ENCODE measurements around the gene CDHR4. TPM values are rescaled to one million over a fixed set of nuclear protein-coding genes. Genes with fewer than 3 reads are reported as not detected.

Gene CDHR4
- total RNA-seq, 1 donor from 2014 or later: not detected

GRCh38 chr3:49807431-49808114 is 7.9 kb upstream of the CDHR4 start:
- peaks cover 45% of the 10 kb centered on the region for H3K4me1 Mint-ChIP-seq
- H3K27me3 Mint-ChIP-seq: peaks cover 3% of the 10 kb centered on the region
- H3K9me3 Mint-ChIP-seq: no peaks in the 10 kb centered on the region
- H3K4me3 Mint-ChIP-seq: no peak overlapping the region
- peaks cover 24% of the 10 kb centered on the region for H3K36me3 Mint-ChIP-seq (ENCODE audit: low read depth)
- intact Hi-C loops (cut with micrococcal nuclease): no loop called here
- no peak for DNase-seq
- no peak overlapping the region for H3K27ac Mint-ChIP-seq

- no peak for DNase-seq
- Mint-ChIP-seq H3K36me3 (ENCODE audit: low read depth) (peaks cover 21% of the 10 kb centered on the region), H3K27ac (no peak overlapping the region), H3K4me1 (peaks cover 45% of the 10 kb centered on the region), H3K4me3 (peak overlapping the region; percentile 7), H3K9me3 (no peaks in the 10 kb centered on the region), H3K27me3 (peaks cover 8% of the 10 kb centered on the region)
- intact Hi-C loops (cut with micrococcal nuclease): no loop called here
These were observed 7.2 kb upstream of the CDHR4 start for GRCh38 chr3:49806850-49807249.

GRCh38 chr3:49805897-49806701 is 6.4 kb upstream of the CDHR4 start:
- no peak for DNase-seq
- Mint-ChIP-seq H3K27me3 (peaks cover 16% of the 10 kb centered on the region), H3K36me3 (ENCODE audit: low read depth) (peaks cover 15% of the 10 kb centered on the region), H3K4me3 (peak overlapping the region; percentile 7), H3K4me1 (peaks cover 44% of the 10 kb centered on the region), H3K9me3 (no peaks in the 10 kb centered on the region), H3K27ac (peak overlapping the region; percentile 37)
- intact Hi-C loops (cut with micrococcal nuclease): no loop called here

- H3K4me3 Mint-ChIP-seq: no peak overlapping the region
These were observed 5.7 kb upstream of the CDHR4 start for GRCh38 chr3:49805367-49805782.

GRCh38 chr3:49804141-49805041 is 4.7 kb upstream of the CDHR4 start:
- peaks cover 18% of the 10 kb centered on the region for H3K27me3 Mint-ChIP-seq
- H3K27ac Mint-ChIP-seq: peak overlapping the region; percentile 26
- peak overlapping the region; percentile 80 for H3K4me3 Mint-ChIP-seq
- no peak for DNase-seq
- intact Hi-C loops (cut with micrococcal nuclease): loop anchor here (5.0 kb wide), 2 partner anchors 53 to 283 kb away; partner anchors contain the start of genes RBM5 and TRAIP
- H3K36me3 Mint-ChIP-seq (ENCODE audit: low read depth): peaks cover 5% of the 10 kb centered on the region
- H3K4me1 Mint-ChIP-seq: peaks cover 40% of the 10 kb centered on the region
- no peaks in the 10 kb centered on the region for H3K9me3 Mint-ChIP-seq

More at GRCh38 chr3:49805367-49805782, 5.7 kb upstream of the CDHR4 start:
- peaks cover 40% of the 10 kb centered on the region for H3K4me1 Mint-ChIP-seq
- peak overlapping the region; percentile 45 for H3K27ac Mint-ChIP-seq
- intact Hi-C loops (cut with micrococcal nuclease): no loop called here
- H3K9me3 Mint-ChIP-seq: no peaks in the 10 kb centered on the region
- peaks cover 13% of the 10 kb centered on the region for H3K36me3 Mint-ChIP-seq (ENCODE audit: low read depth)
- H3K27me3 Mint-ChIP-seq: peaks cover 18% of the 10 kb centered on the region
- DNase-seq: no peak

- H3K4me1 Mint-ChIP-seq: peaks cover 40% of the 10 kb centered on the region
- peak overlapping the region; percentile 80 for H3K4me3 Mint-ChIP-seq
- intact Hi-C loops (cut with micrococcal nuclease): loop anchor here (5.0 kb wide), 2 partner anchors 54 to 284 kb away; partner anchors contain the start of genes RBM5 and TRAIP
- DNase-seq: no peak
- no peaks in the 10 kb centered on the region for H3K9me3 Mint-ChIP-seq
- peak overlapping the region; percentile 26 for H3K27ac Mint-ChIP-seq
- H3K36me3 Mint-ChIP-seq (ENCODE audit: low read depth): peaks cover 5% of the 10 kb centered on the region
- peaks cover 20% of the 10 kb centered on the region for H3K27me3 Mint-ChIP-seq
These were observed 3.9 kb upstream of the CDHR4 start for GRCh38 chr3:49803465-49804140.

GRCh38 chr3:49802719-49803464 is 3.2 kb upstream of the CDHR4 start, which contains the start of gene INKA1:
Gene INKA1, plus strand, starts transcription at chr3:49803261. Its CDS starts 132 bp downstream, at chr3:49803393.
- DNase-seq: peak; percentile 97
- Mint-ChIP-seq H3K27me3 (peaks cover 20% of the 10 kb centered on the region), H3K36me3 (ENCODE audit: low read depth) (peaks cover 4% of the 10 kb centered on the region), H3K4me1 (peaks cover 35% of the 10 kb centered on the region), H3K4me3 (peak within 1 kb of the TSS; percentile 80), H3K27ac (peak within 1 kb of the TSS; percentile 35), H3K9me3 (no peaks in the 10 kb centered on the region)
- intact Hi-C loops (cut with micrococcal nuclease): loop anchor here (1.0 to 5.0 kb wide), 6 partner anchors 10 to 284 kb away; partner anchors contain the start of genes IP6K1, RBM5, TRAIP and UBA7

- Mint-ChIP-seq H3K4me1 (peaks cover 19% of the 10 kb centered on the region), H3K27me3 (peaks cover 20% of the 10 kb centered on the region), H3K27ac (no peak overlapping the region), H3K9me3 (no peaks in the 10 kb centered on the region), H3K36me3 (ENCODE audit: low read depth) (peaks cover 2% of the 10 kb centered on the region), H3K4me3 (no peak overlapping the region)
- no peak for DNase-seq
- intact Hi-C loops (cut with micrococcal nuclease): loop anchor here (5.0 kb wide), 2 partner anchors 56 to 286 kb away; partner anchors contain the start of genes RBM5 and TRAIP
These were observed 1.5 kb upstream of the CDHR4 start for GRCh38 chr3:49801160-49801559.

GRCh38 chr3:49799105-49799504 is 568 bp downstream of the CDHR4 start:
- Mint-ChIP-seq H3K27me3 (peaks cover 22% of the 10 kb centered on the region), H3K27ac (no peak overlapping the region), H3K36me3 (ENCODE audit: low read depth) (no peaks in the 10 kb centered on the region), H3K9me3 (no peaks in the 10 kb centered on the region), H3K4me3 (no peak overlapping the region), H3K4me1 (peaks cover 12% of the 10 kb centered on the region)
- intact Hi-C loops (cut with micrococcal nuclease): no loop called here
- DNase-seq: no peak

GRCh38 chr3:49794926-49795905 is 4.5 kb downstream of the CDHR4 start:
- no peaks in the 10 kb centered on the region for H3K9me3 Mint-ChIP-seq
- no peak overlapping the region for H3K4me3 Mint-ChIP-seq
- DNase-seq: no peak
- intact Hi-C loops (cut with micrococcal nuclease): no loop called here
- H3K27me3 Mint-ChIP-seq: peaks cover 9% of the 10 kb centered on the region
- H3K36me3 Mint-ChIP-seq (ENCODE audit: low read depth): no peaks in the 10 kb centered on the region
- H3K27ac Mint-ChIP-seq: no peak overlapping the region
- H3K4me1 Mint-ChIP-seq: peaks cover 2% of the 10 kb centered on the region

GRCh38 chr3:49794431-49794830 is 5.2 kb downstream of the CDHR4 start:
- intact Hi-C loops (cut with micrococcal nuclease): no loop called here
- H3K27me3 Mint-ChIP-seq: peaks cover 9% of the 10 kb centered on the region
- no peak for DNase-seq
- no peaks in the 10 kb centered on the region for H3K9me3 Mint-ChIP-seq
- H3K4me3 Mint-ChIP-seq: no peak overlapping the region
- H3K27ac Mint-ChIP-seq: no peak overlapping the region
- no peaks in the 10 kb centered on the region for H3K36me3 Mint-ChIP-seq (ENCODE audit: low read depth)
- H3K4me1 Mint-ChIP-seq: peaks cover 7% of the 10 kb centered on the region

Data from activated CD4-positive, alpha-beta T cell treated with anti-CD3 and anti-CD28 coated beads, Interleukin-2, amount 10 ng/mL, durations not matched to agents 24 days and 14 days (primary cell).